GM18511 (cell line): ENCODE data around the gene FAM98C.

Experiments used
- ATAC-seq: cut with Tn5 transposase; IDR thresholded peaks from one replicate; pipeline ENCODE4 v1.9.1; 2021; ENCODE audit warnings: mild to moderate bottlenecking, moderate library complexity; ENCODE audit not compliant: unreplicated experiment

FAM98C gene

DNA sequence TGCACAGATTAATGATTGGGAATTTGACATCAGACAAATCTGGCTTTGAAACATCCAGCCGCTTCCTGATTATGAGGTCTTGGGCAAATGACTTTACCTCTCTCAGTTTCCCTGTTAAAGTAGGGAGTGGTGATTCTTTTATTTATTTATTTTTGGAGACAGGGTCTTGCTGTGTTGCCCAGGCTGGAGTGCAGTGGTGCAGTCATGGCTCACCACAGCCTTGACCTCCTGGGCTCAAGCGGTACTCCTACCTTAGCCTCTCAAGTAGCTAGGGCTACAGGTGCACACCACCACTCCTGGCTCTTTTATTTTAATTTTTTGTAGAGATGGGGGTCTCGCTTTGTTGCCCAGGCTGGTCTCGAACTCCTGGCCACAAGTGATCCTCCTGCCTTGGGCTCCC lies 25.8 kb upstream of the FAM98C start:
- no peak for ATAC-seq

GRCh38 chr19:38378866-38379265 lies 24.0 kb upstream of the FAM98C start:
- no peak for ATAC-seq

DNA sequence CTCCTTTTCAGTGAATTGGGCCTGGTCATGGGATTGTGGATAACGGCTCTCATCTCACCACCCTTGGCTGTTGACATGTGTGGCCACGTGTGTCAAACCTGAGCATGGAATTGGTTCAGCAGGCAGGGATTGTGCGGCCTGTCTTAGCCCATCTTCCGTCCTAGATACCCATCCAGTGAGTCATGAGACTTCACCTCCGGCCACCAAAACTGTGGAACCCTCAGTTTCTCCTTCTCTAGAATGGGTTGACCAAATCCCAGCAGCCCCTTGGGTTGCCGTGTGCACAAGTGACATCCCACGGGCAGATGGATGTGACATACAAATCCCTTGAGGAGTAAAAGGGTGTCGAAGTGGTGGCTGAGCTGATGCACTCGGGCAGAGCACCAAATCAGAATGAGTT lies 21.8 kb upstream of the FAM98C start:
- ATAC-seq = no peak

DNA sequence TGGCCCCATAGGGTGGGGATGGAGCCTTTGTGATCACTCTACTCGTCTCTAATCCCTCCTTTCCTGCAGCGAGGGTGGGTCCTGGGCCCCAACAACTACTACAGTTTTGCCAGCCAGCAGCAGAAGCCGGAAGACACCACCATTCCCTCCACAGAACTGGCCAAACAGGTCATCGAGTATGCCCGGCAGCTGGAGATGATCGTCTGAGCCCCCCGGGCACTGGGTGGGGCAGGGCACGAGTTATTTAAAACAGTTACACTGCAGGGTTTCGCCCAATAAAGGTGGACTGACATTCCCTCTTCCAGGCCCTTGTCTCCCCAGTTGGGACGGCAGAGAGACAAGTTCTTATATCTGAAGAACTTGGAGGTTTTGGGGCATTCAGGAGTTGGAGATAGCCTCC lies 19.7 kb upstream of the FAM98C start:
- no peak for ATAC-seq

- ATAC-seq = no peak
These were observed 19.1 kb upstream of the FAM98C start for GRCh38 chr19:38383743-38384142.

GRCh38 chr19:38384209-38385027 lies 18.5 kb upstream of the FAM98C start:
- no peak for ATAC-seq

- no peak for ATAC-seq
These were observed 17.7 kb upstream of the FAM98C start for GRCh38 chr19:38385057-38385803.

DNA sequence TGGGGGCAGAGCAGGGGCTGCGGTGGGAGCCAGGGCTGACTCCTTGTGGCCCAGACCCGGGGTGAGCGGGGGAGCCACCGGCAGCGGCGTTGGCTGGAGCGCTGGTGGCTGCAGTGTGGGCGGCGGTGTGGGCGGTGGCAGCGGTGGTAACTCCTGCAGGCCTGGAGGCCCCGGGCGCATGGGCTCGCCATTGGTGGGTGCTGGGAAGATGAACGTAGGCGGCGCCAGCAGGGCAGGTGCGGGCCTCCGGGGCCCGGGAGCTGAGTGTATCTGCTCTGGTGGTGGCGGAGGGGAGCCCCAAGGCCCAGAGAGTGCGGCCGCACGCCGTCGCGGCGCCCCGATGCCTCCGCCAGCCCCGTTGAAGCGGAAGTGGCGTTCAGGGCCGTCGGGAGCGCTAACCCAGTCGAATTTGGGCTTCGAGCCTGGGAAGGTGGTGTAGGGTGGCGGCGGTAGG lies 17.1 kb upstream of the FAM98C start:
- no peak for ATAC-seq

DNA sequence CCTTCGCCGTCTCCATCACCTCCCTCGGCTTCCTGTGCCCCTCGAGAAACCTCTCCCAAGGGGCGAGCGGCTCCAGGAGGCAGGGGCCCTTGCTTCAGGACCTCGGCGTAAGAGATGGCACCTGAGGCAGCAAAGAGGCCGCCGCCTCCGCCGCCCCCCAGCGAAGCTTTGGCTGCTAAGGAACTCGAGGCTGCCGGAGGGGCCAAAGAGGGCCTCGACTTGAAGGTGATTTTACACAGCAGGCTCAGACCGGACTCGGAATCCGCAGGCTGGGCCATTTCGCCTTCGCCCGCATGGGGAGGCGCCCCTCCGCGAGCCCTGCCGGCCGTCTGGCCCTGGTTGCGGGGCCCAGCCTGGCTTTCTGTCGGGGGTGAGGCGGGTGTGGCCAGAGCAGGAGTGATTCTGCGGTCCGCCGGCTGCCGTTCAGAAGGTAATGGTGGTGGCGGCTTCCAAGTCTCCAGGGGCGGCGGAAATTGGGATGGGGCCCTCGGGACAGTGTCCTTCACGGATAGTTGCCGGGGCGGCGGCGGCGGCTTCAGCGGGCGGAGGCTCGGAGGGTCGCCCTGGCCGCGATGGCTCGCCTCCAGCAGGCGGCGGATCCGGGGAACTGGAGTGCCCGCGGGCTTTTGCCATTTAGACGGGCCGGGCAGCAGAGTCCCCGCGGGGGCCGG lies 16.5 kb upstream of the FAM98C start:
- ATAC-seq = no peak

- peak; percentile 23 for ATAC-seq
These were observed 15.8 kb upstream of the FAM98C start for GRCh38 chr19:38386971-38387549.

DNA sequence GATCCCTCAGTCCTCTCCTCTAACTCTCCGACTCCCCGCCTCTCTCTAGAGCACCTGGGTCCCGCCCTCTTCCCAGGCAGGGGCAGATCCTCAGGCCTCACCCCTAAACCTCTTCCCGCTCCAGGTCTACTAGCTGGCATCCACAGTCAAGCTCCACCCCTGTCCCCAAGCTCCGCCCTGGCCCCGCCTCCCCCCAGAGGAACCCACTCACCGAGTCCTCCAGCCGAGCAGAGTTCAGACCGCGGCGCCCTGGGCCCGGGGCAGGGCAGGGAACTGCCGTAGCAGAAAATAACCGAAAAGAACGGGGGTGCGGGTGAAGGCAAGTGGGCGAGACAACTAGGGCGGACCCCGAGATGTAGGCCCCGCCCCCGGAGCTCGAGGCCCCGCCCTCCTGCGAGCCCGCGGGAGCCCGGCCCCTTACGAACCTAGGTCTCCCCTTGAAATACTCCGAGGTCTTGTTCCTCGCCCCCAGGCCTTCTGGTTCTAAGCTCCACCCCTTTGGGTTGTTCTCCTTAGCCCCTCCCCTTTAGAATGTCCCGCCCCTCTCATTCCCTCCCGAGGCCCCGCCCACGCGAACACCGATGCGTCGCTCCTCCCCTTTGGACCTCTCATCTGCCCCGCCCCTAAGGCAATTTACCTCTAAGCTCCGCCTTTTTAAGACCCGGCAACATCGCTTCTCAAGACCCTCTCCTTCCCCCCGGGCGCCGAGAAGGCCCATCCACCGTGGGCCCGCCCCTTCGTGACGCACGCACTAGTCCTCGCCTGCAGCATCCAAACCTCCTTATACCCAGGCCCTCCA lies 15.1 kb upstream of the FAM98C start, which contains the start of gene GGN:
Gene GGN (minus strand): TSS at position 485 of the 799 bp plus-strand sequence. CDS start 773 bp downstream, outside the sequence.
- peak; percentile 52 for ATAC-seq

DNA sequence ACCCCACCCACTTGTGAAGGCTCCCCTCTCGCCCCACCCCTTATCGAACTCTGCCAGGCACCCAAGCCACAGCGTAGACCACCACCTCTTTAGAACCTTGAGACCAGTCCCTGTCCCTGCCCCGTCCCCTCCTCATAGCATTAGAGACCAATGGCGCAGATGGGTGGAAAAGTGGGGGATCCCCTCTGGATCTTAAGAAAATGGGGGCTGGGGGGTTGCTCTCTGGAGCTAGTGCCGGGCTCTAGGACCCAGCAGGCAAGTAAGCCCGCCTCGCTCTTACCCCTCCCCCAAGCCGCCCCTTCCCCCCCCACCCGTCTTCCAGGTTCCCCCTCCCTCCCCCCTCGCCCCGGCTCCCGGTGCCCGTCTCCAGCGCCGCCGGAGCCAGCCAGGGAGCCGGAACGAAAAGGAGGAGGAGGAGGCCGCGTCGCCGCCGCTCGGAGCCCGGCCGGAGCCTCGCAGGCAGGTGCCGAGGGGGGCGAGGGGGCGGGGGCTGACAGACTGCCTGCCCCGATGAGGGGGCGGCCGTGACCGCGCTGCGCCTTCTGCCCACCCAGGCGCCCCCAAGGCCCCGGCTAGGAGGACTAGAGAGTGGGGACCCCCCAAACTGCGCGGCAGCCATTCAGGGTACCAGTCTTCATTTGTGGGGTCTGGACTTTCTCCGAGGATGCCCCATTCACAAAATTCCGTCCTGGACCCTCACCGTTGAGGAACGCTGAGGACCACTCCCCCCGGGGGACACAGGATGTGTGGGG lies 14.4 kb upstream of the FAM98C start, which contains the start of gene SPRED3:
Gene SPRED3 (plus strand): TSS at position 349 of the 752 bp plus-strand sequence. CDS start 1,606 bp downstream, outside the sequence.
- no peak for ATAC-seq

GRCh38 chr19:38389101-38389925 lies 13.6 kb upstream of the FAM98C start:
- no peak for ATAC-seq

- ATAC-seq = no peak
These were observed 12.7 kb upstream of the FAM98C start for GRCh38 chr19:38389957-38390924.

- no peak for ATAC-seq
These were observed 10.9 kb upstream of the FAM98C start for GRCh38 chr19:38391911-38392464.

GRCh38 chr19:38392707-38393308 lies 10.1 kb upstream of the FAM98C start:
- no peak for ATAC-seq

GRCh38 chr19:38394488-38394887 lies 8.4 kb upstream of the FAM98C start:
- no peak for ATAC-seq
